ENCODE data around the gene MAGEF1. TPM values are rescaled to one million over a fixed set of nuclear protein-coding genes. Genes with fewer than 3 reads are reported as not detected.

Gene MAGEF1
- total and polyA plus RNA-seq, 2 of the 13 experiments (the other 11 are each of a cell fraction or from before 2014, with no cell fraction given): 26.0 to 62.4 TPM

- intact Hi-C loops (cut with micrococcal nuclease; ENCODE audit: unreplicated experiment): no loop called here
- ATAC-seq: no peak
- H3K27ac ChIP-seq (ENCODE audit: extremely low read length, insufficient read depth, low read length): no peak overlapping the region
- H3K4me1 ChIP-seq (ENCODE audit: insufficient read depth, low read length): peaks cover 11% of the 10 kb centered on the region; the same call in 1 of the 2 replicates
- no peaks in the 10 kb centered on the region for H3K9me3 ChIP-seq (ENCODE audit: low read length)
- peaks cover 0 to 2% of the 10 kb centered on the region in 2 experiments; a peak in 3 of 5 replicates for H3K27me3 ChIP-seq (ENCODE audit: control insufficient read depth in 1 of 2, insufficient read depth in 2 of 2, low read length in 2 of 2)
- H2AFZ ChIP-seq (ENCODE audit: low read length): no peak overlapping the region
- no peak overlapping the region for H3K4me2 ChIP-seq (ENCODE audit: low read depth, low read length)
- no peak for DNase-seq (ENCODE audit: low spot score)
- no peak overlapping the region for H3K4me3 ChIP-seq (replicated peaks in 1 of 3; ENCODE audit: insufficient read depth in 1 of 3, low read depth in 2 of 3, low read length in 3 of 3)
- no peaks in the 10 kb centered on the region for H3K36me3 ChIP-seq (replicated peaks in 1 of 2; ENCODE audit: control insufficient read depth in 1 of 2, insufficient read depth in 2 of 2, low read length in 2 of 2)
- H3K79me2 ChIP-seq (ENCODE audit: insufficient read depth, low read length): no peaks in the 10 kb centered on the region
- H4K20me1 ChIP-seq (ENCODE audit: insufficient read depth, low read length): no peaks in the 10 kb centered on the region
- FAIRE-seq: no peak
- in situ Hi-C loops (cut with HindIII; ENCODE audit: extremely low pct_ligation_motif_present, low pct_unique_long_range_greater_than_20kb): no loop called here
- BruUV-seq (replicated peaks): no TSS peak
- no peak overlapping the region for H3K9ac ChIP-seq (ENCODE audit: insufficient read depth, low read depth, low read length)
- ChIA-PET CTCF (ENCODE audit: low intra/inter-chr PET ratio, low total read pairs) (no interaction called here), POLR2A (no interaction called here)
- 0% methylated on average over 2 of the region's 2 CpGs for WGBS (ENCODE audit: low lambda C conversion rate)
- TF ChIP-seq SP140L (CRISPR knock-in tag; IDR thresholded peaks at IDR 0.05; ENCODE audit: borderline replicate concordance): no peak
- no peak for TF ChIP-seq NR2F6 (IDR thresholded peaks at IDR 0.05)
- no peak for TF ChIP-seq NR2F6 (CRISPR knock-in tag; IDR thresholded peaks at IDR 0.05)
- TF ChIP-seq ZSCAN5A (CRISPR knock-in tag; IDR thresholded peaks at IDR 0.05; ENCODE audit: borderline replicate concordance): no peak
- no peak for TF ChIP-seq ZSCAN25 (CRISPR knock-in tag; IDR thresholded peaks at IDR 0.05)
- TF ChIP-seq ZXDC (CRISPR knock-in tag; IDR thresholded peaks at IDR 0.05): no peak
- no peak for TF ChIP-seq MAX (IDR thresholded peaks at IDR 0.05)
- TF ChIP-seq WIZ (CRISPR knock-in tag; IDR thresholded peaks at IDR 0.05): no peak
- no peak for TF ChIP-seq GABPA (IDR thresholded peaks at IDR 0.05; ENCODE audit: low read depth, low read length)
- TF ChIP-seq GABPA (CRISPR knock-in tag; IDR thresholded peaks at IDR 0.05; ENCODE audit: low read depth): no peak
- TF ChIP-seq PRDM15 (CRISPR knock-in tag; IDR thresholded peaks at IDR 0.05): no peak
- TF ChIP-seq YEATS2 (CRISPR knock-in tag; IDR thresholded peaks at IDR 0.05; ENCODE audit: borderline replicate concordance): no peak
- no peak for TF ChIP-seq NFE2L1 (CRISPR knock-in tag; IDR thresholded peaks at IDR 0.05; ENCODE audit: borderline replicate concordance)
- TF ChIP-seq, protein P1, sequence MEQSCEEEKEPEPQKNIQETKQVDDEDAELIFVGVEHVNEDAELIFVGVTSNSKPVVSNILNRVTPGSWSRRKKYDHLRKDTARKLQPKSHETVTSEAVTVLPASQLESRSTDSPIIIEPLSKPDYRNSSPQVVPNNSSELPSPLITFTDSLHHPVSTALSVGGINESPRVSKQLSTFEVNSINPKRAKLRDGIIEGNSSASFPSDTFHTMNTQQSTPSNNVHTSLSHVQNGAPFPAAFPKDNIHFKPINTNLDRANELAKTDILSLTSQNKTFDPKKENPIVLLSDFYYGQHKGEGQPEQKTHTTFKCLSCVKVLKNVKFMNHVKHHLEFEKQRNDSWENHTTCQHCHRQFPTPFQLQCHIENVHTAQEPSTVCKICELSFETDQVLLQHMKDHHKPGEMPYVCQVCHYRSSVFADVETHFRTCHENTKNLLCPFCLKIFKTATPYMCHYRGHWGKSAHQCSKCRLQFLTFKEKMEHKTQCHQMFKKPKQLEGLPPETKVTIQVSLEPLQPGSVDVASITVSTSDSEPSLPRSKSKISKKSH (CRISPR knock-in tag; IDR thresholded peaks at IDR 0.05; ENCODE audit: borderline replicate concordance): no peak
Measured at GRCh38 chr3:184730924-184731323, 19.1 kb upstream of the MAGEF1 start.
